ENCODE results near the gene SORCS2. TPM values are rescaled to one million over a fixed set of nuclear protein-coding genes. Genes with fewer than 3 reads are reported as not detected.

The SORCS2 gene
- total and polyA plus RNA-seq, 2 of the 13 experiments (the other 11 are each of a cell fraction or from before 2014, with no cell fraction given): 0.82 to 1.0 TPM

DNA sequence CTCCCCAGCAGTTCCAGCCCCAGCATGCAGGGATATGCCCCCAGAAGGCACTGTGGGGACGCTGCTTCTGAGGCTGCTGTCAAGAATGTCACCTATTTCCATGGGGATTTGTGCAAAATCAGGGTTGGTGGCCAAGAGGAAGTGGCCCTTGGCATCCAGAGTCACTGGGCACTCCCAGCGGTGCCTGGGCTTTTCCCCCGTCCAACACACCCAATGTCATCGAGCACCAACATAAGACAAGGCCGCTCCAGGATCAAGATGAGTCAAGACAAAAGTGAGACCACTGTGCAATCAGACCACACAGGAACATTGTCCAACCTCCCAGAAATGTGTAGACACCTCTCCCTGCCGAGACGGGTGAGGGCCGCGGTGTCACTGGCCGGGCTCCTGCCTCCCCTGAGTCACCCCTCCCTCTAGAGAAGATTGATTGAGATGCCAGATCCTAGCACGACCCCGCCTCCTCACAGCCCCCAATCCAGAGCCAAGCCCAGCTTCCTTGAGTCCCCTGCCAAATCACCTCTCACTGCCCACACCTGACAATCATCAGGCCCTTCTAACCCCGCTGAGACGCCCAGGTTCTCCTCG lies 553.1 kb downstream of the SORCS2 start (continued):
- TF ChIP-seq ZSCAN22 (CRISPR knock-in tag; IDR thresholded peaks at IDR 0.05): no peak
- TF ChIP-seq ZNF83 (CRISPR knock-in tag; IDR thresholded peaks at IDR 0.05; ENCODE audit: borderline replicate concordance): no peak
- TF ChIP-seq SRSF9 (IDR thresholded peaks at IDR 0.05; ENCODE audit: borderline replicate concordance, insufficient read depth, low read depth, low read length, poor library complexity, severe bottlenecking): no peak

DNA sequence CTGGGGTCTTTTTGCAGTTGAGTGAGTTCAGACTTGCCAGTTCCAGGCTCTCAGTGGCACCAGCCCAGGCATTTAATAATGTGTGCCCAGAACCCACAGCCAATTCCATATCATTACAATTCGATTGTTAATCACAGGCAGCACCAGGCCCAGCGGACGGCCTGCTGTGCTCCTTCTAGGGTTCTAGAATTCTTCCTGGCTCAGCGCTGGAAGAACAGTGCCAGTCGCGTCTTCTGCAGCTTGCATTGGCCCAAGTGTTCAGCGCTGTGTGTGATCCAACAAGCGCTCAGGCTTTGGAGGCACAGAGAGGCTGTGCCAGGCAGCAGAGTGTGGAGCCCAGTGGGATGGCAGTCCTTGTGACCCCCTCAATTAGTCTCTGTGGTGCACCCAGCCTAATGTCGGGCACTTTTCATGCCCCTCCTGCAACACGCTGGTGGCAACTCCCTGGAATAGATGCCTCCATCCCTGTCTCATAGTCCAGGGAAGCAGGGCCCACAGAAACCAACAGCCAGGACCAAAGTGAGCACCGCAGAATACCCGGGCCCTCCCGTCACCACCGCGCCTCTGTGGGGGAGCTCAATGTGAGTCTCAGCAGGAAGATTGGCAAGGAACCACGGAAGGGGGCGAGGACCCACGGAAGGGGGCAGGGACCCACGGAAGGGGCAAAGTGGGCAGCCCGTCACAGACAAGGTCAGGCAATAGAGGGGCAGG lies 554.2 kb downstream of the SORCS2 start:
- ChIA-PET CTCF (ENCODE audit: low intra/inter-chr PET ratio, low total read pairs) (no interaction called here), POLR2A (no interaction called here)
- no peak overlapping the region for H2AFZ ChIP-seq (ENCODE audit: low read length)
- intact Hi-C loops (cut with micrococcal nuclease; ENCODE audit: unreplicated experiment) (no loop called here), in situ Hi-C loops (cut with HindIII; ENCODE audit: extremely low pct_ligation_motif_present, low pct_unique_long_range_greater_than_20kb) (no loop called here)
- ATAC-seq (no peak), DNase-seq (ENCODE audit: low spot score) (no peak), FAIRE-seq (no peak)
- no peaks in the 10 kb centered on the region for H3K79me2 ChIP-seq (ENCODE audit: insufficient read depth, low read length)
- no peaks in the 10 kb centered on the region for H3K36me3 ChIP-seq (replicated peaks in 1 of 2; ENCODE audit: control insufficient read depth in 1 of 2, insufficient read depth in 2 of 2, low read length in 2 of 2)
- no peak overlapping the region for H3K27ac ChIP-seq (ENCODE audit: extremely low read length, insufficient read depth, low read length)
- H3K4me1 ChIP-seq (ENCODE audit: insufficient read depth, low read length): peaks cover 47% of the 10 kb centered on the region
- H3K9ac ChIP-seq (ENCODE audit: insufficient read depth, low read depth, low read length): no peak overlapping the region
- no peaks in the 10 kb centered on the region for H4K20me1 ChIP-seq (ENCODE audit: insufficient read depth, low read length)
- 92% methylated on average over 17 of the region's 20 CpGs for WGBS (ENCODE audit: low lambda C conversion rate)
- no peaks in the 10 kb centered on the region for H3K9me3 ChIP-seq (ENCODE audit: low read length)
- no peak overlapping the region for H3K4me3 ChIP-seq (replicated peaks in 1 of 3; ENCODE audit: insufficient read depth in 1 of 3, low read depth in 2 of 3, low read length in 3 of 3)
- H3K4me2 ChIP-seq (ENCODE audit: low read depth, low read length): no peak overlapping the region
- BruUV-seq (replicated peaks): no TSS peak
- H3K27me3 ChIP-seq (ENCODE audit: control insufficient read depth in 1 of 2, insufficient read depth in 2 of 2, low read length in 2 of 2): no peaks in the 10 kb centered on the region
- TF ChIP-seq, protein P1, sequence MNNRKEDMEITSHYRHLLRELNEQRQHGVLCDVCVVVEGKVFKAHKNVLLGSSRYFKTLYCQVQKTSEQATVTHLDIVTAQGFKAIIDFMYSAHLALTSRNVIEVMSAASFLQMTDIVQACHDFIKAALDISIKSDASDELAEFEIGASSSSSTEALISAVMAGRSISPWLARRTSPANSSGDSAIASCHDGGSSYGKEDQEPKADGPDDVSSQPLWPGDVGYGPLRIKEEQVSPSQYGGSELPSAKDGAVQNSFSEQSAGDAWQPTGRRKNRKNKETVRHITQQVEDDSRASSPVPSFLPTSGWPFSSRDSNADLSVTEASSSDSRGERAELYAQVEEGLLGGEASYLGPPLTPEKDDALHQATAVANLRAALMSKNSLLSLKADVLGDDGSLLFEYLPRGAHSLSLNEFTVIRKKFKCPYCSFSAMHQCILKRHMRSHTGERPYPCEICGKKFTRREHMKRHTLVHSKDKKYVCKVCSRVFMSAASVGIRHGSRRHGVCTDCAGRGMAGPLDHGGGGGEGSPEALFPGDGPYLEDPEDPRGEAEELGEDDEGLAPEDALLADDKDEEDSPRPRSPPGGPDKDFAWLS (CRISPR knock-in tag; IDR thresholded peaks at IDR 0.05; ENCODE audit: borderline replicate concordance): no peak
- TF ChIP-seq SRSF9 (IDR thresholded peaks at IDR 0.05; ENCODE audit: borderline replicate concordance, insufficient read depth, low read depth, low read length, poor library complexity, severe bottlenecking) (no peak), SMARCC2 (IDR thresholded peaks at IDR 0.05) (no peak), ZNF816 (CRISPR knock-in tag; IDR thresholded peaks at IDR 0.05; ENCODE audit: borderline replicate concordance) (no peak), CBX2 (IDR thresholded peaks at IDR 0.05; ENCODE audit: low read depth, low read length) (no peak), CBX2 (CRISPR knock-in tag; IDR thresholded peaks at IDR 0.05; ENCODE audit: low read depth) (no peak), CBX1 (IDR thresholded peaks at IDR 0.05; ENCODE audit: low read depth) (no peak), FOXA3 (CRISPR knock-in tag; IDR thresholded peaks at IDR 0.05) (no peak)
- TF ChIP-seq, protein P2, sequence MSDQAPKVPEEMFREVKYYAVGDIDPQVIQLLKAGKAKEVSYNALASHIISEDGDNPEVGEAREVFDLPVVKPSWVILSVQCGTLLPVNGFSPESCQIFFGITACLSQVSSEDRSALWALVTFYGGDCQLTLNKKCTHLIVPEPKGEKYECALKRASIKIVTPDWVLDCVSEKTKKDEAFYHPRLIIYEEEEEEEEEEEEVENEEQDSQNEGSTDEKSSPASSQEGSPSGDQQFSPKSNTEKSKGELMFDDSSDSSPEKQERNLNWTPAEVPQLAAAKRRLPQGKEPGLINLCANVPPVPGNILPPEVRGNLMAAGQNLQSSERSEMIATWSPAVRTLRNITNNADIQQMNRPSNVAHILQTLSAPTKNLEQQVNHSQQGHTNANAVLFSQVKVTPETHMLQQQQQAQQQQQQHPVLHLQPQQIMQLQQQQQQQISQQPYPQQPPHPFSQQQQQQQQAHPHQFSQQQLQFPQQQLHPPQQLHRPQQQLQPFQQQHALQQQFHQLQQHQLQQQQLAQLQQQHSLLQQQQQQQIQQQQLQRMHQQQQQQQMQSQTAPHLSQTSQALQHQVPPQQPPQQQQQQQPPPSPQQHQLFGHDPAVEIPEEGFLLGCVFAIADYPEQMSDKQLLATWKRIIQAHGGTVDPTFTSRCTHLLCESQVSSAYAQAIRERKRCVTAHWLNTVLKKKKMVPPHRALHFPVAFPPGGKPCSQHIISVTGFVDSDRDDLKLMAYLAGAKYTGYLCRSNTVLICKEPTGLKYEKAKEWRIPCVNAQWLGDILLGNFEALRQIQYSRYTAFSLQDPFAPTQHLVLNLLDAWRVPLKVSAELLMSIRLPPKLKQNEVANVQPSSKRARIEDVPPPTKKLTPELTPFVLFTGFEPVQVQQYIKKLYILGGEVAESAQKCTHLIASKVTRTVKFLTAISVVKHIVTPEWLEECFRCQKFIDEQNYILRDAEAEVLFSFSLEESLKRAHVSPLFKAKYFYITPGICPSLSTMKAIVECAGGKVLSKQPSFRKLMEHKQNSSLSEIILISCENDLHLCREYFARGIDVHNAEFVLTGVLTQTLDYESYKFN (CRISPR knock-in tag; conservative IDR thresholded peaks at IDR 0.05): no peak
- TF ChIP-seq, protein P3, sequence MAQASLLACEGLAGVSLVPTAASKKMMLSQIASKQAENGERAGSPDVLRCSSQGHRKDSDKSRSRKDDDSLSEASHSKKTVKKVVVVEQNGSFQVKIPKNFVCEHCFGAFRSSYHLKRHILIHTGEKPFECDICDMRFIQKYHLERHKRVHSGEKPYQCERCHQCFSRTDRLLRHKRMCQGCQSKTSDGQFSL (CRISPR knock-in tag; IDR thresholded peaks at IDR 0.05): no peak
- TF ChIP-seq, protein P4, sequence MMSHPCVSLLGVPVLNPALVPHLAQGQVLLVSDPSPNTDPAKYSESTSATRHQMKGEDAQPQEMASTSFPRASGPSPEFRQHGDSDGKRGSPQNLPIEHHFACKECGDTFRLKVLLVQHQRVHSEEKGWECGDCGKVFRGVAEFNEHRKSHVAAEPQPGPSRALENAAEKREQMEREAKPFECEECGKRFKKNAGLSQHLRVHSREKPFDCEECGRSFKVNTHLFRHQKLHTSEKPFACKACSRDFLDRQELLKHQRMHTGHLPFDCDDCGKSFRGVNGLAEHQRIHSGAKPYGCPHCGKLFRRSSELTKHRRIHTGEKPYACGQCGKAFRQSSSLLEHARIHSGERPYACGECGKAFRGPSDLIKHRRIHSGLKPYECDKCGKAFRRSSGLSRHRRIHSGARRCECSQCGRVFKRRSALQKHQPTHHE (CRISPR knock-in tag; IDR thresholded peaks at IDR 0.05; ENCODE audit: borderline replicate concordance): no peak
